OCI-LY1 (cell line): ENCODE measurements around the gene SMARCAL1.

Source experiments
- H2AFZ ChIP-seq: fragments of 200-600 bp; sonication (generic), shearing (Covaris generic); 2 replicates; pipeline ENCODE4 v1.6.0; 2014; ENCODE audit warnings: antibody characterized with exemption, mild to moderate bottlenecking, low read length
- H3F3A ChIP-seq: fragments of 200-600 bp; sonication (generic), shearing (Covaris generic); 2 replicates; pipeline ENCODE4 v1.6.0; 2014; ENCODE audit warnings: mild to moderate bottlenecking, antibody characterized with exemption, low read length, moderate library complexity; ENCODE audit not compliant: insufficient read depth
- H3K27ac ChIP-seq: fragments of 200-600 bp; sonication (generic); 2 replicates; pipeline ENCODE4 v1.5.1; 2014; ENCODE audit warnings: low read length, mixed run types, mild to moderate bottlenecking, low read depth; ENCODE audit not compliant: poor library complexity, severe bottlenecking
- H3K27me3 ChIP-seq: fragments of 200-600 bp; sonication (generic); 2 replicates; pipeline ENCODE4 v1.6.0; 2014; ENCODE audit warnings: antibody characterized with exemption, mild to moderate bottlenecking, low read length, moderate library complexity; ENCODE audit not compliant: insufficient read depth
- H3K36me3 ChIP-seq: fragments of 200-600 bp; sonication (generic); 2 replicates; pipeline ENCODE4 v1.6.1; 2014; ENCODE audit warnings: mild to moderate bottlenecking, antibody characterized with exemption, low read length, moderate library complexity, mixed read lengths; ENCODE audit not compliant: insufficient read depth
- H3K4me1 ChIP-seq: fragments of 200-600 bp; sonication (generic); 2 replicates; pipeline ENCODE4 v1.5.1; 2014; ENCODE audit warnings: mild to moderate bottlenecking, low read length, moderate library complexity; ENCODE audit not compliant: insufficient read depth, severe bottlenecking
- H3K4me2 ChIP-seq: fragments of 200-600 bp; sonication (generic), shearing (Covaris generic); 2 replicates; pipeline ENCODE4 v1.6.1; 2014; ENCODE audit warnings: low read length
- H3K4me3 ChIP-seq: fragments of 200-600 bp; sonication (generic); 2 replicates; pipeline ENCODE4 v1.5.1; 2014; ENCODE audit warnings: low read length, low read depth, mild to moderate bottlenecking, mixed read lengths; ENCODE audit not compliant: poor library complexity, severe bottlenecking
- H3K79me2 ChIP-seq: fragments of 200-600 bp; shearing (Covaris generic); 2 replicates; pipeline ENCODE4 v1.6.1; 2016; ENCODE audit warnings: mixed run types, low read length, mixed read lengths; ENCODE audit not compliant: insufficient read depth
- H3K9ac ChIP-seq: fragments of 200-600 bp; sonication (generic), shearing (Covaris generic); 2 replicates; pipeline ENCODE4 v1.6.1; 2014; ENCODE audit warnings: mild to moderate bottlenecking, low read length, mixed read lengths
- H3K9me2 ChIP-seq: fragments of 200-600 bp; sonication (generic), shearing (Covaris generic); 2 replicates; pipeline ENCODE4 v1.6.1; 2014; ENCODE audit warnings: low read depth, mild to moderate bottlenecking, low read length, mixed read lengths
- H3K9me3 ChIP-seq: fragments of 200-600 bp; shearing (Covaris generic); 2 replicates; pipeline ENCODE4 v1.6.1; 2014; ENCODE audit warnings: low read length, mixed read lengths
- H4K20me1 ChIP-seq: fragments of 200-600 bp; sonication (generic), shearing (Covaris generic); 2 replicates; pipeline ENCODE4 v1.6.0; 2016; ENCODE audit warnings: mild to moderate bottlenecking, low read length; ENCODE audit not compliant: insufficient read depth
- CTCF ChIP-seq: fragments of 200-600 bp; sonication (generic), shearing (Covaris generic); IDR thresholded peaks from 2 replicates; pipeline ENCODE4 v1.5.1; 2017; ENCODE audit warnings: mild to moderate bottlenecking, antibody characterized with exemption, low read length, moderate library complexity, mixed read lengths
- EZH2 ChIP-seq: fragments of 200-600 bp; sonication (generic), shearing (Covaris generic); IDR thresholded peaks from 2 replicates; pipeline ENCODE4 v1.8.0; 2017; ENCODE audit warnings: borderline replicate concordance, mixed run types, mild to moderate bottlenecking, antibody characterized with exemption, low read length, moderate library complexity, mixed read lengths

Gene SMARCAL1

GRCh38 chr2:216469661-216470060 is 57.4 kb downstream of the SMARCAL1 start:
- TF ChIP-seq CTCF (no peak), EZH2 (no peak)
- H4K20me1 ChIP-seq: no peaks in the 10 kb centered on the region

GRCh38 chr2:216473187-216473586 is 60.9 kb downstream of the SMARCAL1 start:
- Histone ChIP-seq H3K27ac (no peak overlapping the region), H3F3A (no peaks in the 10 kb centered on the region), H3K36me3 (peaks cover 7% of the 10 kb centered on the region; the same call in 1 of the 2 replicates), H3K4me3 (no peak overlapping the region), H3K27me3 (no peaks in the 10 kb centered on the region), H3K4me2 (no peak overlapping the region), H3K9me2 (no peaks in the 10 kb centered on the region), H3K9me3 (no peaks in the 10 kb centered on the region), H4K20me1 (no peaks in the 10 kb centered on the region), H3K79me2 (no peaks in the 10 kb centered on the region), H3K4me1 (no peaks in the 10 kb centered on the region), H3K9ac (no peak overlapping the region), H2AFZ (no peak overlapping the region)
- no peak for TF ChIP-seq CTCF
- no peak for TF ChIP-seq EZH2

More at GRCh38 chr2:216469661-216470060, 57.4 kb downstream of the SMARCAL1 start:
- Histone ChIP-seq H3K9me2 (no peaks in the 10 kb centered on the region), H3K27me3 (no peaks in the 10 kb centered on the region), H3K4me1 (no peaks in the 10 kb centered on the region), H3K4me2 (no peak overlapping the region), H3F3A (no peaks in the 10 kb centered on the region), H3K27ac (no peak overlapping the region), H3K79me2 (no peaks in the 10 kb centered on the region), H3K36me3 (peaks cover 10% of the 10 kb centered on the region; the same call in 1 of the 2 replicates), H3K9me3 (no peaks in the 10 kb centered on the region), H2AFZ (no peak overlapping the region), H3K4me3 (no peak overlapping the region), H3K9ac (no peak overlapping the region)

- Histone ChIP-seq H3K4me3 (no peak overlapping the region), H3K9ac (no peak overlapping the region), H4K20me1 (no peaks in the 10 kb centered on the region), H3K4me2 (no peak overlapping the region), H3K9me2 (no peaks in the 10 kb centered on the region), H3K27ac (no peak overlapping the region), H3F3A (no peaks in the 10 kb centered on the region), H3K9me3 (no peaks in the 10 kb centered on the region), H3K27me3 (no peaks in the 10 kb centered on the region), H3K4me1 (no peaks in the 10 kb centered on the region), H3K79me2 (no peaks in the 10 kb centered on the region), H2AFZ (no peak overlapping the region), H3K36me3 (peaks cover 11% of the 10 kb centered on the region; the same call in 1 of the 2 replicates)
- TF ChIP-seq CTCF (no peak), EZH2 (no peak)
These were observed 62.8 kb downstream of the SMARCAL1 start for GRCh38 chr2:216474925-216475670.
